BLaER1 treated with 17β-estradiol and CSF1 and Interleukin-3, amounts not matched to agents 10 nM and 100 nM (cell line): Measurements from ENCODE around the gene TAGLN3.

Experiments
- H3K27ac ChIP-seq, 11 experiments: shearing (Covaris generic); formaldehyde crosslinking; 2 replicates each; pipeline ENCODE4 v1.8.1; 2022
- H3K27me3 ChIP-seq, 11 experiments: shearing (Covaris generic); formaldehyde crosslinking; 2 replicates each; pipeline ENCODE4 v1.8.1; 2022
- H3K36me3 ChIP-seq, 11 experiments: shearing (Covaris generic); formaldehyde crosslinking; 2 replicates each; pipeline ENCODE4 v1.8.1; 2022
- H3K4me1 ChIP-seq, 10 experiments: shearing (Covaris generic); formaldehyde crosslinking; 2 replicates each; pipeline ENCODE4 v1.8.1; 2022
- H3K4me2 ChIP-seq, 11 experiments: shearing (Covaris generic); formaldehyde crosslinking; 2 replicates each; pipeline ENCODE4 v1.8.1; 2022
- H3K4me3 ChIP-seq, 10 experiments: shearing (Covaris generic); formaldehyde crosslinking; 2 replicates each; pipeline ENCODE4 v1.8.1; 2022
- H3K9ac ChIP-seq, 11 experiments: shearing (Covaris generic); formaldehyde crosslinking; 2 replicates each; pipeline ENCODE4 v1.8.1; 2022
- H3K9me3 ChIP-seq, 11 experiments: shearing (Covaris generic); formaldehyde crosslinking; replicated peaks in 1 of 11; 2 replicates each; pipeline ENCODE4 v1.8.1; 2022
- H4K20me1 ChIP-seq, 11 experiments: shearing (Covaris generic); formaldehyde crosslinking; 2 replicates each; pipeline ENCODE4 v1.8.1; 2022
- Cebpa-rat ChIP-seq, 11 experiments: shearing (Covaris generic); IDR thresholded peaks; 2 replicates each; pipeline ENCODE4 v1.8.1; 2022

TAGLN3 gene

GRCh38 chr3:112011376-112011940, 12.7 kb downstream of the TAGLN3 start:
- no peaks in the 10 kb centered on the region for H3K36me3 ChIP-seq
- H3K4me3 ChIP-seq: no peak overlapping the region
- H3K4me2 ChIP-seq: peak overlapping the region in 7 of 11 experiments; percentile 40 to 71 (median 62); a peak in 14 of 22 replicates
- H3K9me3 ChIP-seq: peaks cover 0 to 3% (median 0%) of the 10 kb centered on the region in 11 experiments; a peak in 4 of 22 replicates
- no peak overlapping the region for H3K9ac ChIP-seq
- H3K4me1 ChIP-seq: peaks cover 0 to 35% (median 32%) of the 10 kb centered on the region in 10 experiments; a peak in 16 of 20 replicates
- H4K20me1 ChIP-seq: no peaks in the 10 kb centered on the region
- no peak overlapping the region for H3K27ac ChIP-seq
- no peak for TF ChIP-seq Cebpa-rat (IDR thresholded peaks at IDR 0.05)
- no peaks in the 10 kb centered on the region for H3K27me3 ChIP-seq

DNA sequence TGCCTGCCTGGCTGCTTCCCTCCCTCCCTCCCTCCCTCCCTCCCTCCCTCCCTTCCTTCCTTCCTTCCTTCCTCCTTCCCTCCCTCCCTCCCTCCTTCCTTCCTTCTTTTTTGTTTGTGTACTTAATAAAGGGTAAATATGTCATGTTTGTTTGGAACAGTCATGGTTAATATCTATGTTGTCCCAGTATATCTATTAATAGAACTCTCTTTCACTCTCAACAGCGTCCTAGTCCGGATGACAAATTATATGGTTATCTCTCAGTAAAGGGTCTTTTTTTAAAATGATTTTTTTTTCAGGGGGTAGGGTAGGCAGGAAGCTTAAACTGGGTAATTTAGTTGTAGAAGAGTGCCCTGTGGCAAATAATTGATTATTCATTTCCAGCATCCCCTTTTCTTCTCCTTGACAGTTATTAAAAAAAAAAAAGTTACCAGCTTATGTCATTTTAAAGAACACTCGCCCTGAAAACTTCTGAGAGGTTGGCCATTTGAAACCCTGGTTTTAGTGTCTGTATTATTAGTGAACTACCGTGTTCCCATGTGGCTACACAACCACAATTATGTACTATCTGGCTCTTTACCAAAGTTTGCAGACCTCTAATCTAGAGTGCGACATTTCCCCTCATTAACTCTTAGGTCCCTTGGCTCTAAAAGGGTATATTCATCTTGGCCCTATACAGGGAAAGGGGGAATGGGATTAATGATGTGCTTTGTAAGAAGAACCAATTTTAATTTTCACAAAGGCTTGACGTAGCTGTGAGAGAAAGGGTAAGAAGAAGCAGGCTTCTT, 13.7 kb downstream of the TAGLN3 start:
- Histone ChIP-seq H4K20me1 (no peaks in the 10 kb centered on the region), H3K27me3 (no peaks in the 10 kb centered on the region), H3K4me3 (no peak overlapping the region), H3K9ac (no peak overlapping the region), H3K36me3 (no peaks in the 10 kb centered on the region), H3K27ac (no peak overlapping the region), H3K9me3 (peaks cover 0 to 3% (median 0%) of the 10 kb centered on the region in 11 experiments; a peak in 4 of 22 replicates), H3K4me1 (peaks cover 0 to 35% (median 32%) of the 10 kb centered on the region in 10 experiments; a peak in 16 of 20 replicates), H3K4me2 (peak overlapping the region in 5 of 11 experiments; percentile 5 to 71 (median 32); a peak in 9 of 22 replicates)
- TF ChIP-seq Cebpa-rat (IDR thresholded peaks at IDR 0.05): no peak

DNA sequence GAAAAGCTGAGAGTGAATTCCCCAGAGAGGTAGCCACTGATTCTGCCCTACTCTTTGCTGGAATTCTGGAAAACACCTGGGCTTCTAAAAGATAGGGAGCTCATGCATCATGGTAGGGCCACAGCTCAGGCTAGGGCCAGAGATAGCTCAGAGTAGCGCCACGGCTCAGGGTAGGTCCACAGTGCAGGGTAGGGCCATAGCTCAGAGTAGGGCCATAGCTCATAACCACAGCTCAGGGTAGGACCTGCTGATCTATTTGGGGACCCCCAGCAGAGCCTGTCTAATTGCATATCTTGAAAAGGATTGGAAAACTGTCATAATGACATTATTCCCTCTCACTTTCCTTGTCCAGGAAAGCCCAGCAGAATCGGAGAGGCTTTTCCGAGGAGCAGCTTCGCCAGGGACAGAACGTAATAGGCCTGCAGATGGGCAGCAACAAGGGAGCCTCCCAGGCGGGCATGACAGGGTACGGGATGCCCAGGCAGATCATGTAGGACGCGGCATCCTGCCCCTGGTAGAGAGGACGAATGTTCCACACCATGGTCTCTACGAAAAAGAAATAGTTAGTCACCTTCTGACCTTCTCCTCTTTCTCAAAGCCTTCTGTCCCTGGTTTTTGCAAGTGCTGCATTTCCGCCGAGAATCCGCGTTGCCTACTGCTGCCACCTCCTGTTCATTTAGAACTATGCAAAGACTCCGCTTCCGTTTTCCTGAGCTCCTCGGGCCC, 14.5 kb downstream of the TAGLN3 start:
- Histone ChIP-seq H3K36me3 (no peaks in the 10 kb centered on the region), H3K4me3 (no peak overlapping the region), H3K9ac (no peak overlapping the region), H3K4me2 (peak overlapping the region in 9 of 11 experiments; percentile 5 to 59 (median 17); a peak in 10 of 22 replicates), H3K9me3 (peaks cover 0 to 3% (median 0%) of the 10 kb centered on the region in 11 experiments; a peak in 4 of 22 replicates), H3K27ac (no peak overlapping the region), H4K20me1 (no peaks in the 10 kb centered on the region), H3K4me1 (peaks cover 0 to 35% (median 32%) of the 10 kb centered on the region in 10 experiments; a peak in 16 of 20 replicates), H3K27me3 (no peaks in the 10 kb centered on the region)
- TF ChIP-seq Cebpa-rat (IDR thresholded peaks at IDR 0.05): no peak

GRCh38 chr3:112013784-112014143, 15.0 kb downstream of the TAGLN3 start:
- Histone ChIP-seq H3K4me2 (peak overlapping the region in 2 of 11 experiments; percentile 1 to 59; a peak in 1 of 22 replicates), H3K4me3 (no peak overlapping the region)

GRCh38 chr3:112017091-112017490, 18.4 kb downstream of the TAGLN3 start:
- peaks cover 0 to 17% (median 13%) of the 10 kb centered on the region in 10 experiments; a peak in 15 of 20 replicates for H3K4me1 ChIP-seq
- H3K9ac ChIP-seq: no peak overlapping the region
- TF ChIP-seq Cebpa-rat (IDR thresholded peaks at IDR 0.05): no peak
- H3K4me2 ChIP-seq: no peak overlapping the region
- H4K20me1 ChIP-seq: no peaks in the 10 kb centered on the region
- no peaks in the 10 kb centered on the region for H3K9me3 ChIP-seq
- H3K27me3 ChIP-seq: no peaks in the 10 kb centered on the region
- H3K36me3 ChIP-seq: no peaks in the 10 kb centered on the region
- H3K4me3 ChIP-seq: no peak overlapping the region
- no peak overlapping the region for H3K27ac ChIP-seq

More at GRCh38 chr3:112013784-112014143, 15.0 kb downstream of the TAGLN3 start:
- Histone ChIP-seq H3K9ac (0 out of 22 replicates have a peak overlapping the region, but pooled peaks of 1 of the 11 experiments have one; percentile 13), H3K27ac (no peak overlapping the region), H3K9me3 (peaks cover 0 to 3% (median 0%) of the 10 kb centered on the region in 11 experiments; a peak in 4 of 22 replicates), H4K20me1 (no peaks in the 10 kb centered on the region), H3K27me3 (no peaks in the 10 kb centered on the region), H3K4me1 (peaks cover 0 to 35% (median 32%) of the 10 kb centered on the region in 10 experiments; a peak in 16 of 20 replicates), H3K36me3 (no peaks in the 10 kb centered on the region)
- TF ChIP-seq Cebpa-rat (IDR thresholded peaks at IDR 0.05): no peak

DNA sequence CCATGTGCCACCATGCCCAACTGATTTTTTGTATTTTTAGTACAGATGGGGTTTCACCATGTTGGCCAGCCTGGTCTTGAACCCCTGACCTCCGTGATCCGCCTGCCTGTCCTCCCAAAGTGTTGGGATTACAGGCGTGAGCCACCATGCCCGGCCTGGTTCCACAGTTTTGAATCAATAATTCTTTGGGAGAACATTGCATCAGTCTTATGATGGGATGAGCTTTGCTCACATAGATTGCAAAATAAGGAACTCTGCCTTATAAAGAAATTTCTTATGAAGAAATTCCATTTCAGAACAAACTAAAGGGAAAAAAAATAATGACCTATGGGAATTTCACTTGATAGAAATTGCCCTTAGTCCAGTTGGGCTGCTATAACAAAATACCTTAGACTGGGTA, 20.0 kb downstream of the TAGLN3 start:
- Histone ChIP-seq H4K20me1 (no peaks in the 10 kb centered on the region), H3K4me3 (no peak overlapping the region), H3K9me3 (no peaks in the 10 kb centered on the region), H3K36me3 (no peaks in the 10 kb centered on the region), H3K4me1 (peaks cover 0 to 4% (median 0%) of the 10 kb centered on the region in 10 experiments; a peak in 4 of 20 replicates), H3K27me3 (no peaks in the 10 kb centered on the region), H3K9ac (no peak overlapping the region), H3K4me2 (no peak overlapping the region), H3K27ac (no peak overlapping the region)
- no peak for TF ChIP-seq Cebpa-rat (IDR thresholded peaks at IDR 0.05)

GRCh38 chr3:112019716-112020115, 21.0 kb downstream of the TAGLN3 start:
- TF ChIP-seq Cebpa-rat (IDR thresholded peaks at IDR 0.05): no peak
- H3K4me3 ChIP-seq: no peak overlapping the region
- H3K4me2 ChIP-seq: no peak overlapping the region
- H3K27ac ChIP-seq: no peak overlapping the region
- no peaks in the 10 kb centered on the region; a peak in 1 of 20 replicates for H3K4me1 ChIP-seq
- H3K9ac ChIP-seq: no peak overlapping the region
- H3K27me3 ChIP-seq: no peaks in the 10 kb centered on the region
- peaks cover 0 to 4% (median 0%) of the 10 kb centered on the region in 11 experiments; a peak in 1 of 22 replicates for H3K9me3 ChIP-seq
- no peaks in the 10 kb centered on the region for H4K20me1 ChIP-seq
- H3K36me3 ChIP-seq: no peaks in the 10 kb centered on the region

DNA sequence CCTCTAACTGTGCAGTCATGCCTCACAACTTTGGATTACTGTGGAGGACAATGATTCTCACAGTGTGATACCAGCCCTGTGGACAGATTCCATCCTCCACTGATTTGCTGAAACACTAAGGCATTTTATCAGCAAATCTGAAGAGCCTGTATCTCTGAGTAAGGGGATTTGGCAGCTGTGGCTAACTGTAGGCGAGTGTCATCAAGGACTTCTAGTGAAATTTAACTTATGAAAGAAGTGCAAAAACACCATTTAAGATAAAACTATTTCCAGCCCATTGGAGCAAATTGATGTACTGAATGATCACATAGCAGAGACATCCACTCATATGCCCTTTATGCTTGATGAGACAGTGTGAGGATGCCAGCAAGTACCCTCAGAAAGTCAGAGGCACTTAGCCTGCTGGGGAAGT, 22.0 kb downstream of the TAGLN3 start:
- TF ChIP-seq Cebpa-rat (IDR thresholded peaks at IDR 0.05): no peak
- H3K4me1 ChIP-seq: no peaks in the 10 kb centered on the region; a peak in 1 of 20 replicates
- H3K9me3 ChIP-seq: peaks cover 0 to 4% (median 0%) of the 10 kb centered on the region in 11 experiments; a peak in 2 of 22 replicates
- H3K4me3 ChIP-seq: no peak overlapping the region
- H3K27ac ChIP-seq: no peak overlapping the region
- H3K9ac ChIP-seq: no peak overlapping the region
- H4K20me1 ChIP-seq: no peaks in the 10 kb centered on the region
- no peaks in the 10 kb centered on the region for H3K36me3 ChIP-seq
- H3K4me2 ChIP-seq: no peak overlapping the region
- no peaks in the 10 kb centered on the region for H3K27me3 ChIP-seq

GRCh38 chr3:112027142-112027541, 28.4 kb downstream of the TAGLN3 start:
- Histone ChIP-seq H4K20me1 (no peaks in the 10 kb centered on the region; a peak in 1 of 22 replicates), H3K9ac (no peak overlapping the region), H3K27ac (no peak overlapping the region), H3K27me3 (no peaks in the 10 kb centered on the region), H3K36me3 (no peaks in the 10 kb centered on the region), H3K9me3 (peaks cover 0 to 4% (median 0%) of the 10 kb centered on the region in 11 experiments; a peak in 2 of 22 replicates), H3K4me3 (no peak overlapping the region), H3K4me1 (no peaks in the 10 kb centered on the region; a peak in 1 of 20 replicates), H3K4me2 (no peak overlapping the region)
- TF ChIP-seq Cebpa-rat (IDR thresholded peaks at IDR 0.05): no peak
